ENCODE results near the gene SESN1. TPM values are rescaled to one million over a fixed set of nuclear protein-coding genes. Genes with fewer than 3 reads are reported as not detected.

The SESN1 gene
- total RNA-seq, 1 donor from 2014 or later: 27.3 TPM

GRCh38 chr6:109130065-109130464, 35.4 kb upstream of the SESN1 start:
- no peaks in the 10 kb centered on the region for H3K36me3 ChIP-seq (ENCODE audit: insufficient read depth, low read length)
- H3K27me3 ChIP-seq (ENCODE audit: insufficient read depth, low read length): no peaks in the 10 kb centered on the region
- H3K9me3 ChIP-seq (ENCODE audit: insufficient read depth, low read depth, low read length): no peaks in the 10 kb centered on the region
- no peak overlapping the region for H3K9ac ChIP-seq (ENCODE audit: low read length)
- no peaks in the 10 kb centered on the region for H3K4me1 ChIP-seq (ENCODE audit: insufficient read depth, low read length)
- H3K27ac ChIP-seq (ENCODE audit: low read depth, low read length): no peak overlapping the region
- peaks cover 7% of the 10 kb centered on the region for H3K36me3 Mint-ChIP-seq (ENCODE audit: low read depth, unreplicated experiment)
- DNase-seq (ENCODE audit: low read depth) (no peak), FAIRE-seq (no peak)
- peaks cover 15% of the 10 kb centered on the region for H3K79me2 ChIP-seq (ENCODE audit: insufficient read depth, low read length)
- no peak overlapping the region for H3K4me3 Mint-ChIP-seq (ENCODE audit: unreplicated experiment)
- no peaks in the 10 kb centered on the region for H3K27me3 Mint-ChIP-seq (ENCODE audit: low read depth, unreplicated experiment)
- peaks cover 4% of the 10 kb centered on the region for H3K9me3 Mint-ChIP-seq (ENCODE audit: unreplicated experiment)
- peaks cover 3% of the 10 kb centered on the region for H3K4me1 Mint-ChIP-seq (ENCODE audit: low read depth, unreplicated experiment)
- no peak overlapping the region for H3K4me2 ChIP-seq (ENCODE audit: low read length)
- H3K4me3 ChIP-seq (ENCODE audit: insufficient read depth, low read depth, low read length): no peak overlapping the region
- TF ChIP-seq, protein P1, sequence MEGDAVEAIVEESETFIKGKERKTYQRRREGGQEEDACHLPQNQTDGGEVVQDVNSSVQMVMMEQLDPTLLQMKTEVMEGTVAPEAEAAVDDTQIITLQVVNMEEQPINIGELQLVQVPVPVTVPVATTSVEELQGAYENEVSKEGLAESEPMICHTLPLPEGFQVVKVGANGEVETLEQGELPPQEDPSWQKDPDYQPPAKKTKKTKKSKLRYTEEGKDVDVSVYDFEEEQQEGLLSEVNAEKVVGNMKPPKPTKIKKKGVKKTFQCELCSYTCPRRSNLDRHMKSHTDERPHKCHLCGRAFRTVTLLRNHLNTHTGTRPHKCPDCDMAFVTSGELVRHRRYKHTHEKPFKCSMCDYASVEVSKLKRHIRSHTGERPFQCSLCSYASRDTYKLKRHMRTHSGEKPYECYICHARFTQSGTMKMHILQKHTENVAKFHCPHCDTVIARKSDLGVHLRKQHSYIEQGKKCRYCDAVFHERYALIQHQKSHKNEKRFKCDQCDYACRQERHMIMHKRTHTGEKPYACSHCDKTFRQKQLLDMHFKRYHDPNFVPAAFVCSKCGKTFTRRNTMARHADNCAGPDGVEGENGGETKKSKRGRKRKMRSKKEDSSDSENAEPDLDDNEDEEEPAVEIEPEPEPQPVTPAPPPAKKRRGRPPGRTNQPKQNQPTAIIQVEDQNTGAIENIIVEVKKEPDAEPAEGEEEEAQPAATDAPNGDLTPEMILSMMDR (IDR thresholded peaks at IDR 0.05; ENCODE audit: insufficient read depth, low read depth, low read length): no peak
- TF ChIP-seq EZH2 (IDR thresholded peaks at IDR 0.05; ENCODE audit: insufficient read depth, low read length): no peak
- no peaks in the 10 kb centered on the region for H4K20me1 ChIP-seq (ENCODE audit: insufficient read depth, low read length)
- H3K27ac Mint-ChIP-seq (ENCODE audit: unreplicated experiment): no peak overlapping the region
- no peak overlapping the region for H2AFZ ChIP-seq (ENCODE audit: low read depth, low read length)

- no peak overlapping the region for H2AFZ ChIP-seq (ENCODE audit: low read depth, low read length)
- TF ChIP-seq, protein P1 (IDR thresholded peaks at IDR 0.05; ENCODE audit: insufficient read depth, low read depth, low read length): no peak
- TF ChIP-seq EZH2 (IDR thresholded peaks at IDR 0.05; ENCODE audit: insufficient read depth, low read length): no peak
- no peaks in the 10 kb centered on the region for H3K9me3 ChIP-seq (ENCODE audit: insufficient read depth, low read depth, low read length)
- Mint-ChIP-seq H3K27me3 (ENCODE audit: low read depth, unreplicated experiment) (no peaks in the 10 kb centered on the region), H3K36me3 (ENCODE audit: low read depth, unreplicated experiment) (peaks cover 2% of the 10 kb centered on the region), H3K4me3 (ENCODE audit: unreplicated experiment) (no peak overlapping the region), H3K27ac (ENCODE audit: unreplicated experiment) (no peak overlapping the region), H3K9me3 (ENCODE audit: unreplicated experiment) (no peaks in the 10 kb centered on the region), H3K4me1 (ENCODE audit: low read depth, unreplicated experiment) (peaks cover 3% of the 10 kb centered on the region)
- no peaks in the 10 kb centered on the region for H3K36me3 ChIP-seq (ENCODE audit: insufficient read depth, low read length)
- peaks cover 36% of the 10 kb centered on the region for H3K79me2 ChIP-seq (ENCODE audit: insufficient read depth, low read length)
- no peak for FAIRE-seq
- H4K20me1 ChIP-seq (ENCODE audit: insufficient read depth, low read length): peaks cover 8% of the 10 kb centered on the region
- H3K27me3 ChIP-seq (ENCODE audit: insufficient read depth, low read length): no peaks in the 10 kb centered on the region
- H3K4me3 ChIP-seq (ENCODE audit: insufficient read depth, low read depth, low read length): no peak overlapping the region
- H3K9ac ChIP-seq (ENCODE audit: low read length): no peak overlapping the region
- H3K4me2 ChIP-seq (ENCODE audit: low read length): no peak overlapping the region
- DNase-seq (ENCODE audit: low read depth): no peak
- no peak overlapping the region for H3K27ac ChIP-seq (ENCODE audit: low read depth, low read length)
- H3K4me1 ChIP-seq (ENCODE audit: insufficient read depth, low read length): no peaks in the 10 kb centered on the region
These were observed 30.9 kb upstream of the SESN1 start for GRCh38 chr6:109125504-109125903.

- TF ChIP-seq, protein P1 (IDR thresholded peaks at IDR 0.05; ENCODE audit: insufficient read depth, low read depth, low read length): no peak
- no peak for TF ChIP-seq EZH2 (IDR thresholded peaks at IDR 0.05; ENCODE audit: insufficient read depth, low read length)
- Histone ChIP-seq H2AFZ (ENCODE audit: low read depth, low read length) (no peak overlapping the region), H3K9me3 (ENCODE audit: insufficient read depth, low read depth, low read length) (no peaks in the 10 kb centered on the region), H3K4me2 (ENCODE audit: low read length) (no peak overlapping the region), H3K9ac (ENCODE audit: low read length) (no peak overlapping the region), H3K4me1 (ENCODE audit: insufficient read depth, low read length) (no peaks in the 10 kb centered on the region), H3K27me3 (ENCODE audit: insufficient read depth, low read length) (no peaks in the 10 kb centered on the region), H3K27ac (ENCODE audit: low read depth, low read length) (no peak overlapping the region), H3K4me3 (ENCODE audit: insufficient read depth, low read depth, low read length) (no peak overlapping the region), H3K36me3 (ENCODE audit: insufficient read depth, low read length) (no peaks in the 10 kb centered on the region), H4K20me1 (ENCODE audit: insufficient read depth, low read length) (peaks cover 11% of the 10 kb centered on the region), H3K79me2 (ENCODE audit: insufficient read depth, low read length) (peaks cover 43% of the 10 kb centered on the region)
- Mint-ChIP-seq H3K27me3 (ENCODE audit: low read depth, unreplicated experiment) (no peaks in the 10 kb centered on the region), H3K9me3 (ENCODE audit: unreplicated experiment) (no peaks in the 10 kb centered on the region), H3K4me3 (ENCODE audit: unreplicated experiment) (no peak overlapping the region), H3K27ac (ENCODE audit: unreplicated experiment) (no peak overlapping the region), H3K4me1 (ENCODE audit: low read depth, unreplicated experiment) (peaks cover 5% of the 10 kb centered on the region), H3K36me3 (ENCODE audit: low read depth, unreplicated experiment) (peaks cover 2% of the 10 kb centered on the region)
- FAIRE-seq (no peak), DNase-seq (ENCODE audit: low read depth) (no peak)
These were observed 29.6 kb upstream of the SESN1 start for GRCh38 chr6:109124219-109124618.

Data from astrocyte (in vitro differentiated cells and primary cell).